HEK293 (cell line): Measurements from ENCODE around the gene PTGDR.

ENCODE experiments used
- ZBTB7A ChIP-seq: fragments of 450-650 bp; formaldehyde crosslinking; IDR thresholded peaks from 2 replicates; pipeline ENCODE4 v1.5.1; 2016; ENCODE audit warnings: low read depth, missing biosample characterization, missing genetic modification characterization
- ZNF311 ChIP-seq: fragments of 450-650 bp; formaldehyde crosslinking; IDR thresholded peaks from 2 replicates; pipeline ENCODE4 v1.5.1; 2017; ENCODE audit warnings: missing biosample characterization, missing genetic modification characterization, borderline replicate concordance
- ZNF324 ChIP-seq: fragments of 450-650 bp; formaldehyde crosslinking; IDR thresholded peaks from 2 replicates; pipeline ENCODE4 v1.5.1; 2016; ENCODE audit warnings: missing biosample characterization, missing genetic modification characterization
- TF ChIP-seq, protein P1 (sequence below): fragments of 450-650 bp; formaldehyde crosslinking; IDR thresholded peaks from 2 replicates; pipeline ENCODE4 v1.5.1; 2016; ENCODE audit warnings: missing biosample characterization, missing genetic modification characterization
- TF ChIP-seq, protein P2 (sequence below): fragments of 450-650 bp; formaldehyde crosslinking; IDR thresholded peaks from 2 replicates; pipeline ENCODE4 v1.5.1; 2016; ENCODE audit warnings: missing biosample characterization, missing genetic modification characterization, borderline replicate concordance
- TF ChIP-seq, protein P3 (sequence below): fragments of 450-650 bp; formaldehyde crosslinking; IDR thresholded peaks from 2 replicates; pipeline ENCODE4 v1.5.1; 2016; ENCODE audit warnings: missing biosample characterization, missing genetic modification characterization
- TF ChIP-seq, protein P4 (sequence below): fragments of 450-650 bp; formaldehyde crosslinking; IDR thresholded peaks from 2 replicates; pipeline ENCODE4 v1.5.1; 2016; ENCODE audit warnings: missing biosample characterization, missing genetic modification characterization

DNA sequence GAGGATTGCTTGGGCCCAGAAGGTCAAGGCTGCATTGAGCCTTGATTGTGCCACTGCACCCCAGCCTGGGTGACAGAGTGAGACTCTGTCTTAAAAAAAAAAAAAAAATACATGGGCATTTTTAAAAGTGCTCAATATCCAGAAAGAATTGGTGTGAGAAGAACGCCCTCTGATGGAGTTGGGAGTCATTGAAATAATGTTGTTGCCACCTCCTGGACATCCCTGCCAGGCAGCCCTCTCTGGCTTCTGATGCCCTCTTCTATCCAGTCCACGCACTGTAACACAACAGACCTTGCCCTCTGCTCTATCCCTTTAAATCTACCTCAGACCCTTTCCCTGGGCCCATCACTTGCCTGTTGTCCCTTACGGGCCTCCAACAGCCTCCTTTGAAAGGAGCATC, 4.9 kb downstream of the PTGDR start:
- TF ChIP-seq, protein P1, sequence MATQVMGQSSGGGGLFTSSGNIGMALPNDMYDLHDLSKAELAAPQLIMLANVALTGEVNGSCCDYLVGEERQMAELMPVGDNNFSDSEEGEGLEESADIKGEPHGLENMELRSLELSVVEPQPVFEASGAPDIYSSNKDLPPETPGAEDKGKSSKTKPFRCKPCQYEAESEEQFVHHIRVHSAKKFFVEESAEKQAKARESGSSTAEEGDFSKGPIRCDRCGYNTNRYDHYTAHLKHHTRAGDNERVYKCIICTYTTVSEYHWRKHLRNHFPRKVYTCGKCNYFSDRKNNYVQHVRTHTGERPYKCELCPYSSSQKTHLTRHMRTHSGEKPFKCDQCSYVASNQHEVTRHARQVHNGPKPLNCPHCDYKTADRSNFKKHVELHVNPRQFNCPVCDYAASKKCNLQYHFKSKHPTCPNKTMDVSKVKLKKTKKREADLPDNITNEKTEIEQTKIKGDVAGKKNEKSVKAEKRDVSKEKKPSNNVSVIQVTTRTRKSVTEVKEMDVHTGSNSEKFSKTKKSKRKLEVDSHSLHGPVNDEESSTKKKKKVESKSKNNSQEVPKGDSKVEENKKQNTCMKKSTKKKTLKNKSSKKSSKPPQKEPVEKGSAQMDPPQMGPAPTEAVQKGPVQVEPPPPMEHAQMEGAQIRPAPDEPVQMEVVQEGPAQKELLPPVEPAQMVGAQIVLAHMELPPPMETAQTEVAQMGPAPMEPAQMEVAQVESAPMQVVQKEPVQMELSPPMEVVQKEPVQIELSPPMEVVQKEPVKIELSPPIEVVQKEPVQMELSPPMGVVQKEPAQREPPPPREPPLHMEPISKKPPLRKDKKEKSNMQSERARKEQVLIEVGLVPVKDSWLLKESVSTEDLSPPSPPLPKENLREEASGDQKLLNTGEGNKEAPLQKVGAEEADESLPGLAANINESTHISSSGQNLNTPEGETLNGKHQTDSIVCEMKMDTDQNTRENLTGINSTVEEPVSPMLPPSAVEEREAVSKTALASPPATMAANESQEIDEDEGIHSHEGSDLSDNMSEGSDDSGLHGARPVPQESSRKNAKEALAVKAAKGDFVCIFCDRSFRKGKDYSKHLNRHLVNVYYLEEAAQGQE (tag by site-specific recombination) = no peak
- TF ChIP-seq ZNF324 (tag by site-specific recombination) = no peak
- TF ChIP-seq, protein P2, sequence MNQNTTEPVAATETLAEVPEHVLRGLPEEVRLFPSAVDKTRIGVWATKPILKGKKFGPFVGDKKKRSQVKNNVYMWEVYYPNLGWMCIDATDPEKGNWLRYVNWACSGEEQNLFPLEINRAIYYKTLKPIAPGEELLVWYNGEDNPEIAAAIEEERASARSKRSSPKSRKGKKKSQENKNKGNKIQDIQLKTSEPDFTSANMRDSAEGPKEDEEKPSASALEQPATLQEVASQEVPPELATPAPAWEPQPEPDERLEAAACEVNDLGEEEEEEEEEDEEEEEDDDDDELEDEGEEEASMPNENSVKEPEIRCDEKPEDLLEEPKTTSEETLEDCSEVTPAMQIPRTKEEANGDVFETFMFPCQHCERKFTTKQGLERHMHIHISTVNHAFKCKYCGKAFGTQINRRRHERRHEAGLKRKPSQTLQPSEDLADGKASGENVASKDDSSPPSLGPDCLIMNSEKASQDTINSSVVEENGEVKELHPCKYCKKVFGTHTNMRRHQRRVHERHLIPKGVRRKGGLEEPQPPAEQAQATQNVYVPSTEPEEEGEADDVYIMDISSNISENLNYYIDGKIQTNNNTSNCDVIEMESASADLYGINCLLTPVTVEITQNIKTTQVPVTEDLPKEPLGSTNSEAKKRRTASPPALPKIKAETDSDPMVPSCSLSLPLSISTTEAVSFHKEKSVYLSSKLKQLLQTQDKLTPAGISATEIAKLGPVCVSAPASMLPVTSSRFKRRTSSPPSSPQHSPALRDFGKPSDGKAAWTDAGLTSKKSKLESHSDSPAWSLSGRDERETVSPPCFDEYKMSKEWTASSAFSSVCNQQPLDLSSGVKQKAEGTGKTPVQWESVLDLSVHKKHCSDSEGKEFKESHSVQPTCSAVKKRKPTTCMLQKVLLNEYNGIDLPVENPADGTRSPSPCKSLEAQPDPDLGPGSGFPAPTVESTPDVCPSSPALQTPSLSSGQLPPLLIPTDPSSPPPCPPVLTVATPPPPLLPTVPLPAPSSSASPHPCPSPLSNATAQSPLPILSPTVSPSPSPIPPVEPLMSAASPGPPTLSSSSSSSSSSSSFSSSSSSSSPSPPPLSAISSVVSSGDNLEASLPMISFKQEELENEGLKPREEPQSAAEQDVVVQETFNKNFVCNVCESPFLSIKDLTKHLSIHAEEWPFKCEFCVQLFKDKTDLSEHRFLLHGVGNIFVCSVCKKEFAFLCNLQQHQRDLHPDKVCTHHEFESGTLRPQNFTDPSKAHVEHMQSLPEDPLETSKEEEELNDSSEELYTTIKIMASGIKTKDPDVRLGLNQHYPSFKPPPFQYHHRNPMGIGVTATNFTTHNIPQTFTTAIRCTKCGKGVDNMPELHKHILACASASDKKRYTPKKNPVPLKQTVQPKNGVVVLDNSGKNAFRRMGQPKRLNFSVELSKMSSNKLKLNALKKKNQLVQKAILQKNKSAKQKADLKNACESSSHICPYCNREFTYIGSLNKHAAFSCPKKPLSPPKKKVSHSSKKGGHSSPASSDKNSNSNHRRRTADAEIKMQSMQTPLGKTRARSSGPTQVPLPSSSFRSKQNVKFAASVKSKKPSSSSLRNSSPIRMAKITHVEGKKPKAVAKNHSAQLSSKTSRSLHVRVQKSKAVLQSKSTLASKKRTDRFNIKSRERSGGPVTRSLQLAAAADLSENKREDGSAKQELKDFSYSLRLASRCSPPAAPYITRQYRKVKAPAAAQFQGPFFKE = no peak
- TF ChIP-seq, protein P3, sequence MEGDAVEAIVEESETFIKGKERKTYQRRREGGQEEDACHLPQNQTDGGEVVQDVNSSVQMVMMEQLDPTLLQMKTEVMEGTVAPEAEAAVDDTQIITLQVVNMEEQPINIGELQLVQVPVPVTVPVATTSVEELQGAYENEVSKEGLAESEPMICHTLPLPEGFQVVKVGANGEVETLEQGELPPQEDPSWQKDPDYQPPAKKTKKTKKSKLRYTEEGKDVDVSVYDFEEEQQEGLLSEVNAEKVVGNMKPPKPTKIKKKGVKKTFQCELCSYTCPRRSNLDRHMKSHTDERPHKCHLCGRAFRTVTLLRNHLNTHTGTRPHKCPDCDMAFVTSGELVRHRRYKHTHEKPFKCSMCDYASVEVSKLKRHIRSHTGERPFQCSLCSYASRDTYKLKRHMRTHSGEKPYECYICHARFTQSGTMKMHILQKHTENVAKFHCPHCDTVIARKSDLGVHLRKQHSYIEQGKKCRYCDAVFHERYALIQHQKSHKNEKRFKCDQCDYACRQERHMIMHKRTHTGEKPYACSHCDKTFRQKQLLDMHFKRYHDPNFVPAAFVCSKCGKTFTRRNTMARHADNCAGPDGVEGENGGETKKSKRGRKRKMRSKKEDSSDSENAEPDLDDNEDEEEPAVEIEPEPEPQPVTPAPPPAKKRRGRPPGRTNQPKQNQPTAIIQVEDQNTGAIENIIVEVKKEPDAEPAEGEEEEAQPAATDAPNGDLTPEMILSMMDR (tag by site-specific recombination) = 0 out of 2 replicates have a peak, but pooled peaks have one; percentile 34
- TF ChIP-seq, protein P4, sequence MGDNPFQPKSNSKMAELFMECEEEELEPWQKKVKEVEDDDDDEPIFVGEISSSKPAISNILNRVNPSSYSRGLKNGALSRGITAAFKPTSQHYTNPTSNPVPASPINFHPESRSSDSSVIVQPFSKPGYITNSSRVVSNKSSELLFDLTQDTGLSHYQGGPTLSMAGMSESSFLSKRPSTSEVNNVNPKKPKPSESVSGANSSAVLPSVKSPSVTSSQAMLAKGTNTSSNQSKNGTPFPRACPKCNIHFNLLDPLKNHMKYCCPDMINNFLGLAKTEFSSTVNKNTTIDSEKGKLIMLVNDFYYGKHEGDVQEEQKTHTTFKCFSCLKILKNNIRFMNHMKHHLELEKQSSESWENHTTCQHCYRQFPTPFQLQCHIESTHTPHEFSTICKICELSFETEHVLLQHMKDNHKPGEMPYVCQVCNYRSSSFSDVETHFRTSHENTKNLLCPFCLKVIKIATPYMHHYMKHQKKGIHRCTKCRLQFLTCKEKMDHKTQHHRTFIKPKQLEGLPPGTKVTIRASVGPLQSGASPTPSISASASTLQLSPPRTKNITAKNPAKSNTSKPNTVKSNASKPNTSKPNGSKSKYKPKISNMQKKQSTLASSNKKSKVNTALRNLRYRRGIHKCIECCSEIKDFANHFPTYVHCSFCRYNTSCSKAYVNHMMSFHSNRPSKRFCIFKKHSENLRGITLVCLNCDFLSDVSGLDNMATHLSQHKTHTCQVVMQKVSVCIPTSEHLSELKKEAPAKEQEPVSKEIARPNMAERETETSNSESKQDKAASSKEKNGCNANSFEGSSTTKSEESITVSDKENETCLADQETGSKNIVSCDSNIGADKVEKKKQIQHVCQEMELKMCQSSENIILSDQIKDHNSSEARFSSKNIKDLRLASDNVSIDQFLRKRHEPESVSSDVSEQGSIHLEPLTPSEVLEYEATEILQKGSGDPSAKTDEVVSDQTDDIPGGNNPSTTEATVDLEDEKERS (tag by site-specific recombination) = no peak
- no peak for TF ChIP-seq ZNF311 (tag by site-specific recombination)
- no peak for TF ChIP-seq ZBTB7A (tag by site-specific recombination)
